T-helper 1 cell treated with Interleukin-12 subunit alpha and Interleukin-12 subunit beta and Interleukin-4 antibody, amounts not matched to agents 30 μg/mL and 1 μg/mL, for 36 hours (primary cell): ENCODE results near the gene SIK3.

ENCODE experiments used
- H3K27ac Mint-ChIP-seq: one replicate; pipeline ENCODE4 v1.8.0; 2021; ENCODE audit warnings: mild to moderate bottlenecking, mixed read lengths
- H3K27me3 Mint-ChIP-seq: one replicate; pipeline ENCODE4 v1.8.0; 2021; ENCODE audit warnings: low read depth, mixed read lengths
- H3K36me3 Mint-ChIP-seq: one replicate; pipeline ENCODE4 v1.8.0; 2021; ENCODE audit warnings: low read depth, mixed read lengths
- H3K4me1 Mint-ChIP-seq: one replicate; pipeline ENCODE4 v1.8.0; 2021; ENCODE audit warnings: low read depth, mixed read lengths
- H3K4me3 Mint-ChIP-seq: one replicate; pipeline ENCODE4 v1.8.0; 2021; ENCODE audit warnings: mild to moderate bottlenecking, moderate library complexity, mixed read lengths
- H3K9me3 Mint-ChIP-seq: one replicate; pipeline ENCODE4 v1.8.0; 2021; ENCODE audit warnings: mixed read lengths

The SIK3 gene

DNA sequence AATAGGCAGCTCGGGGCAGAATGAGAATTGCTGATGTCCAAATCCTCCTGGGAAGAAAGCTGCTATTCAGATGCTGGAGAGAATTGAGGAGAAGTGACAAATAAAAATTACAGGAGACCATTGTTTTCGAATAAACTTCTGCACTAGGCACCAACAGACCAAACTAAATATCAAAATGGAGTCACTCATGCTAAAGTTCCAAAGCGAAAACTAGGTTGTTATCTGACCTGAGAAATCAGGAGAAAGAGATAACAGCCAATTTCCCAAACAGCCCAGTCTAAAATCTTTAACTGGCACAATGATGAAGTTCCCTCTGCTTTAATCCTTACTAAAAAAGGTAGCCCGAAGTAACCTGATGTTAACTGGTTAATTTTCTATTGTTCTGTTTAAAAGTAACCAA is 148.0 kb downstream of the SIK3 start:
- Mint-ChIP-seq H3K27ac (no peak overlapping the region), H3K27me3 (no peaks in the 10 kb centered on the region), H3K36me3 (peaks cover 28% of the 10 kb centered on the region), H3K4me3 (no peak overlapping the region), H3K9me3 (no peaks in the 10 kb centered on the region), H3K4me1 (peaks cover 17% of the 10 kb centered on the region)

DNA sequence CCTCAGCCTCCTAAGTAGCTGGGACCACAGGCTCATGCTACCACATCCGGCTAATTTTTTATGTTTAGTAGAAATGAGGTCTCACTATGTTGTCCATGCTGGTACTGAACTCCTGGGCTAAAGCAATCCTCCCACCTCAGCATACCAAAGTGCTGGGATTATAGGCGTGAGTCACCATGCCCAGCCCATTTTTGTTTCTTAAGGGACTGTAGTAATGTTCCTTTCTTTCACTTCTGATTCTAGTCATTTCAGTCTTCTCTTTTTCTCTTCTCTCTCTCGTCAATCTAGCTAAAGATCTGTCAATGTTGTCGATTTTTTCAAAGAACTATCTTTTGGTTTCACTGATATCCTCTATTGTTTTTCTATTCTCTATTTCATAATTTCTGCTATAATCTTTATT is 149.8 kb downstream of the SIK3 start:
- Mint-ChIP-seq H3K4me3 (peak overlapping the region; percentile 0), H3K4me1 (peaks cover 17% of the 10 kb centered on the region), H3K36me3 (peaks cover 24% of the 10 kb centered on the region), H3K9me3 (no peaks in the 10 kb centered on the region), H3K27ac (no peak overlapping the region), H3K27me3 (no peaks in the 10 kb centered on the region)

DNA sequence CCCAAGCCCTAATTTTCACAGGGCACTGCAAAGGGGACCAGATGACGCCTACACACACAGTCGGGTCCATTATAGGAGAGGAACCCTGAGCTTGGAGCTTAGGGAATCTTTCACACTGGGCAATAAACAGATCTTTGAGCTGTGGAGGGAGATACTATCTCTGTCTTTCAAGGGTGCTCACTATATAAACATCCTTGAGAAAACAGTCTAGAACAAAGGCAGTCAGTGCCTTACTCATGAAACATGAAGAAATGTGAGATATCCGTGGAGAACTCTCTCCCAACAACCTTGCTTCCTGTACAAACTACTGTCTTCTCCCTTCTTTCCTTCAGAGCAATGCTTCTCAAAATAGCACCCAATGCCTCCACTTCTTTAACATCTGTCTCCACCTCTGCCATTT is 151.8 kb downstream of the SIK3 start:
- Mint-ChIP-seq H3K9me3 (no peaks in the 10 kb centered on the region), H3K27ac (no peak overlapping the region), H3K4me1 (peaks cover 17% of the 10 kb centered on the region), H3K36me3 (peaks cover 30% of the 10 kb centered on the region), H3K27me3 (no peaks in the 10 kb centered on the region), H3K4me3 (no peak overlapping the region)

DNA sequence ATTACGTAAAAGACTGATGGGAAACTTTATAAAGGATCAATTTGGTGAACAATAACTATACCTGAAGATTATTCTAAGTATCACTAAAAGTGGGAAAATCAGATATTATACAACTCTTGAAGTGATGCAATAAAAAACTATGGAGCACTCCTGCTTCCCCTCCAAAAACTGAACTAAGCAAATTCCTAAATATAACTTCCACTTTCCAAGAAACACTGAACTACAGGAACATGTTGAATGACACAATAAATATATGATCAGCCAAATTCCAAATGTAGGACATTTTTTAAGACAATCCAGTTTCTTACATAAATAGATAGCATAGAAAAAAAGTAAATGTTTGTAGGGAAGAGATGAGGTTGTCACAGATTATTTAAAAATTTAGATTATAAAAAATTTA is 158.7 kb downstream of the SIK3 start:
- peaks cover 16% of the 10 kb centered on the region for H3K36me3 Mint-ChIP-seq
- H3K9me3 Mint-ChIP-seq = no peaks in the 10 kb centered on the region
- H3K4me3 Mint-ChIP-seq = no peak overlapping the region
- H3K27ac Mint-ChIP-seq = no peak overlapping the region
- H3K4me1 Mint-ChIP-seq = no peaks in the 10 kb centered on the region
- no peaks in the 10 kb centered on the region for H3K27me3 Mint-ChIP-seq

DNA sequence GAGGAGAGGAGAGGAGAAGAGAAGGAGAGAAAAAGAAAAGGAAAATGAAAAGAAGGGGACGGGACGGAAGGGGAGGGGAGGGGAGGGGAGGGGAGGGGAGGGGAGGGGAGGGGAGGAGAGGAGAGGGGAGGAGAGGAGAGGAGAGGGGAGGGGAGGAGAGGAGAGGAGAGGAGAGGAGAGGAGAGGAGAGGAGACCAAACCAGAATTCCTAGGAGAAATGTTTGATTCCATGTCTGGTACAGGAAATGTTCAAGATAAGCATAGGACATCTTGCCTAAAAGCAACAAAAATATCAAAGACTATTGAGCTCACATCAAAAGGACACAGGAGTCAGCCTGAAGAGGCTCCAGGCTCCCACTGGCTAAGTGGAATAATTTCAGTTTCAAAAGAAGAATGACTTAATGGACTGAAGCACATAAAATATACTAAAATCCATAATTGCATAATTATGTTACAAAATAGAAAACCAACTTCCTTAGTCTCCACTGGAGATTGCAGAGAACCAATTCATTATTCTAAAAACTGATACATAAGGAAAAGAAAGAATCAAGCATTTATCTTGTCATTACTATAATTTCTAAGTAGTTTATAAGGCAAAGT is 159.7 kb downstream of the SIK3 start:
- peaks cover 9% of the 10 kb centered on the region for H3K9me3 Mint-ChIP-seq
- no peaks in the 10 kb centered on the region for H3K4me1 Mint-ChIP-seq
- H3K27me3 Mint-ChIP-seq = no peaks in the 10 kb centered on the region
- H3K4me3 Mint-ChIP-seq = no peak overlapping the region
- H3K36me3 Mint-ChIP-seq = peaks cover 24% of the 10 kb centered on the region
- H3K27ac Mint-ChIP-seq = no peak overlapping the region

DNA sequence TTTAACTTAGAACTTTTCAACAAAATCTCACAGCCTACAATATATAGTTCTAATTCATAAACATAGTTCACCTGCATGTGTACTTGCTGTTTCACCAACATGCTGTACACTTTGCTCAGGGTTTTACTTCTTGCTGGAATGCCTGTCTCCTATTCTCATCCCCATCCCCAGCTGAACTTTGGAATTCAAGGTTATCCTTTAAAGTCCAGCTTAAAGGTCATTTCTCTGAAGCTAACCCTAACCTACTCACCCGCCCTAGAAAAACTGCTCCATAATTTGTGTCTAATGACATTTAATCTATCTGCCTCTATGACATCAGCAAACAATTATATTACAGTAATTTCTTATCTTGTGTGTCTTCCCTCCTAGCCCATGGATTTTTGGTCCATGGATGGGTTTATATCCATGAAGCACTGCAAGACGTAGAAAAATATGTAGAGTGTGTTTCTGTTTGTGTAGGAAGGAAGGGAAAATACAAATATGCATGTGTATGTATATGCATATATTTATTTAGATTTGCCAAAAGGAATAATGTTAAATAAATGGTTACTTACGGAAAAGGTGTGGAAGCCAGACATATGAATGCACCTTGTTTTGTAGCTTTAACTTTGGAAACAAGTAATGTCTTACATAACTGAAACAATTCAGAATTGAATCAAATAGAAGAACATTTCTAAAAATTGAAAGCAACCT is 161.3 kb downstream of the SIK3 start:
- Mint-ChIP-seq H3K27me3 (no peaks in the 10 kb centered on the region), H3K9me3 (peaks cover 12% of the 10 kb centered on the region), H3K4me1 (peaks cover 5% of the 10 kb centered on the region), H3K27ac (no peak overlapping the region), H3K36me3 (peaks cover 20% of the 10 kb centered on the region), H3K4me3 (no peak overlapping the region)

DNA sequence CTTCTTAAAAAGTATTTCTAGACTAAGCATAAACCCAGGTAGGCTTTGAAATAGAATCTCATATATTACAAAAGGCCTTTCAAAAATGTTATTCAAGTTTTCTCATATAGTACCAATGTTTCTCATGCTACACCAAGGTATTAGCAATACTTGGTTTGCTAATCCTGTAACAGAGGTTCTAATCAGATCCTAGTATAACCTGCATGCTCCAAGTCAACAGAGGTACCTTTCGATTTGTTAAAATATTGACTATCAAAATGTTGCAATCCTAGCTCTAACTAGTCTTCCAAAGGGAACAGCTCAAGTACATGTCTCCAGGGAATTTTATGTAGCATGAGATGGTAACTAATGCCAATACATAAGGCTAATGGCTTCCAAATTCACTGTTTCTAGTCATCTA is 162.7 kb downstream of the SIK3 start:
- Mint-ChIP-seq H3K36me3 (peaks cover 21% of the 10 kb centered on the region), H3K4me1 (peaks cover 18% of the 10 kb centered on the region), H3K4me3 (no peak overlapping the region), H3K27ac (no peak overlapping the region), H3K9me3 (peaks cover 12% of the 10 kb centered on the region), H3K27me3 (no peaks in the 10 kb centered on the region)

DNA sequence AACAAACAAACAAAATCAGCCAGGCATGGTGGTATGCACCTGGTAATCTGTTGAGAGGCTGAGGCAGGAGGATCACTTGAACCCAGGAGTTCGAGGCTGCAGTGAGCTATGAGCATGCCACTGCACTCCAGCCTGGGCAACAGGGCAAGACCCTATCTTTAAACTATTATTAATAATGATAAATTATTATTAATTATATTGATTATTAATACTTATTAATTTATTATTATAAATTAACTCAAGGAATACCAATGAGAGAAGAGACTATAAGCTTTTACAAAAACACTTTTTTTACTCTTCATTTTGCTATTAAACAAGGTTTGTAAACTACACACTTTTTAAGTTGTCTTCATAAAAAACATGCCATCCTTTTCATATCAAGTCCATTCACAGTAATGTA is 163.1 kb downstream of the SIK3 start:
- H3K4me1 Mint-ChIP-seq = peaks cover 23% of the 10 kb centered on the region
- H3K4me3 Mint-ChIP-seq = no peak overlapping the region
- peaks cover 12% of the 10 kb centered on the region for H3K9me3 Mint-ChIP-seq
- no peaks in the 10 kb centered on the region for H3K27me3 Mint-ChIP-seq
- H3K36me3 Mint-ChIP-seq = peaks cover 21% of the 10 kb centered on the region
- no peak overlapping the region for H3K27ac Mint-ChIP-seq

DNA sequence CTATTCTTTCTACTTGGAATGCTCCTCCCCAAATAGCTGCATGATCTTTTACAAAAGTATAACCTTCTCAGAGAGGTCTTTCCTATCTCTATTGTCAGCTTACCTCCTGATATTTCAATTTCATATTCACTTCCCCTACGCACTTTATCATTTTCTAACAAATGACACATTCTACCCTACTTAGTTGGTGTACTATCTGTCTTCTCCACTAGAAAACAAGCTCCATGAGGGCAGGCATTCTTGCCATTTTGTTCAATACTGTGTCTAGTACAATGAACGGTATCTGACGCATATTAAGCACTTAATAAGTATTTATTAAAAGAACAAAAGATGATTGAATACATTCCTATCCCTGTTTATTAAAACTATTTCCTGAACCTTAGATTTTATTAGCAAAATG is 164.3 kb downstream of the SIK3 start:
- Mint-ChIP-seq H3K9me3 (peaks cover 12% of the 10 kb centered on the region), H3K4me1 (peaks cover 33% of the 10 kb centered on the region), H3K4me3 (no peak overlapping the region), H3K27me3 (no peaks in the 10 kb centered on the region), H3K36me3 (peaks cover 21% of the 10 kb centered on the region), H3K27ac (peak overlapping the region; percentile 38)

DNA sequence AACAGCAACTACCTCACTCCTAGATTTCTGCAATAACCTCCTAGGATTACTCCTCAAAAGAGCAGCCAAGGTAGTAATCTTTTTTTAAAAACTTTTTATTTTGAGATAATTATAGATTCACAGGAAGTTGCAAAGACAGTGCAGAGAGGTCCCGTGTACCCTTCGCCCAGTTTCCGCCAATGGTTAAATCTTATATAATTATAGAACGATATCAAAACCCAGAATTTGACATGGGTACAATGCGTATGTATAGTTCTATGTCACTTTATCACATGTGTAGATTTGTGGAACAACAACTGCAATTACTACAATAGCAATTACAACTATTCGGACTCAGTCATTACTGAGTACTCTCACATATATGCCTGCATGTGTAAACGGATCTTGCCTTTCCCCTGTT is 166.0 kb downstream of the SIK3 start:
- Mint-ChIP-seq H3K9me3 (peaks cover 12% of the 10 kb centered on the region), H3K27ac (peak overlapping the region; percentile 92), H3K36me3 (peaks cover 22% of the 10 kb centered on the region), H3K4me1 (peaks cover 50% of the 10 kb centered on the region), H3K4me3 (peak overlapping the region; percentile 66), H3K27me3 (no peaks in the 10 kb centered on the region)

DNA sequence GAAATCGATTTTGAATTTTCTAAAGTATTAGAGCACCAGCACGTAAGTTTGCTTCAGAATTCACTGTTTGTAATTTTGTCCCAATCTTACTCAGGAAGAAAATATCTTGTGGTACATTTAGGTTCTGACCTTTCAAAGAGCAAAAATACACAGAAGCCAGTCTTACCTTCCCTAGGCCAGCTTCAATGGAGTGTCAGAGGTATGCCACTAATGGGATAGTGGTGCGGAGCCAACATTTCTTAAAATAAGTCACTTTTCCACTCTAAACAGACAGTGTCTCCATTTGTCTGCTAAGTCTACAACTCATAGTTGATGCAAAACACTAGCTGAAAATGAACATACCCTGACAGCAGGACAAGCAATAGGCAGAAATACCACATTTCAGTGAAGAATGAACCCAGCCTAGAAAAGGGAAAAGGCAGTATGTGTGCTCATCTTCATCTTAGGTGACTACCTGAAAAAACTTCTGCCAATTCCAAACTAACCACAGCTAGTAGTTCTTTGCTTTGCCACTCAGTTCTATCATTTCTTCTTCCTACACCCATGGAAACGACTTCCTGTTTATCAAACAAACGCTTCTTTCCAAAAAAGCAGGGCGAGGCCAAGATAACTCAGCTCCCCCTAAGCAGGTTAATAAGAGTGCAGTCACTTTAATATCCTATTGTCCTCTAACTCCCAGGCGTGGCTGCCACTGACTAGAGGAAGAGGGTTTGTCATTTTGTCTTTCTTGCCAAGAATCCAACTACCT is 166.8 kb downstream of the SIK3 start:
- H3K4me1 Mint-ChIP-seq = peaks cover 54% of the 10 kb centered on the region
- H3K4me3 Mint-ChIP-seq = peak overlapping the region; percentile 66
- H3K36me3 Mint-ChIP-seq = peaks cover 16% of the 10 kb centered on the region
- peaks cover 12% of the 10 kb centered on the region for H3K9me3 Mint-ChIP-seq
- H3K27ac Mint-ChIP-seq = peak overlapping the region; percentile 92
- H3K27me3 Mint-ChIP-seq = no peaks in the 10 kb centered on the region

DNA sequence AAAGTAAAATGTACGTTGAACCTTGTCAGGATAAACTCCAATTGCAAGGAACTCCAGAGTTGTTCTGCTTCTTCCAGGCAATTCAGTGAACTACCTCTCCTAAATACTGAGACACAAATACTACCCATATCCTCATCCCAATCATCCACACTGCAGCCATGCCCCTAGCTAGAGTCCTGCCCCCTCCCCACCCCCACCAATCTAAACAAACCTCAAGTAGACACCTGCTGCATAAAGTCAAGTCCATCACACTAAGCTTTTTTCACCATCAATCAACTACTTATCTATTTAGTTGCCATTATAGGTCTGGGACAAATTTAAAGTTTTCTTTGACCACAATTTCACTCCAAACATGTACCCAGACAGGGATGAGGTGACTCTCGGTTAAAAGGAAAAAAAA is 167.6 kb downstream of the SIK3 start:
- peak overlapping the region; percentile 66 for H3K4me3 Mint-ChIP-seq
- peak overlapping the region; percentile 92 for H3K27ac Mint-ChIP-seq
- peaks cover 21% of the 10 kb centered on the region for H3K36me3 Mint-ChIP-seq

DNA sequence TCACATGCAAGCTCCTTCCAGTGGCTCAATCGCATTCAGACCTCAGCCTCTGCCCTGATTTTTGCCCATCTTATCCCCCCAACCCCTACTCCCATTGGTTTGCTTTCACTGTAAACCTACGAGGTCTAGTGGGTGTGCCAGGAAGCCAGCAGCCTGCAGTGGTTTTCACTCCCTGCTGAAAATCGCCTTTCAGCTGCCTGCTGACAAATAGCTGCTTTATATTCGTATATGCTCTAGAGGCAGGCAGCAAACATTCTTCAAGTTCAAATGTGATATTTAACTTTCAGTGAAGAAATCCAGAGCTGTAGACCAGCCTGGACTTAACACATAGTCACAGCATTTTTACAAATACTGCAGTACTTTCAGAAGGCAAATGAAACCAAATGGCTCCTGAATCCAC is 168.1 kb downstream of the SIK3 start:
- H3K4me1 Mint-ChIP-seq = peaks cover 61% of the 10 kb centered on the region
- H3K27me3 Mint-ChIP-seq = no peaks in the 10 kb centered on the region
- peak overlapping the region; percentile 66 for H3K4me3 Mint-ChIP-seq
- H3K36me3 Mint-ChIP-seq = peaks cover 21% of the 10 kb centered on the region
- H3K9me3 Mint-ChIP-seq = peaks cover 12% of the 10 kb centered on the region
- H3K27ac Mint-ChIP-seq = peak overlapping the region; percentile 92

More for the DNA sequence above, 167.6 kb downstream of the SIK3 start:
- peaks cover 12% of the 10 kb centered on the region for H3K9me3 Mint-ChIP-seq
- H3K27me3 Mint-ChIP-seq = no peaks in the 10 kb centered on the region
- peaks cover 60% of the 10 kb centered on the region for H3K4me1 Mint-ChIP-seq

DNA sequence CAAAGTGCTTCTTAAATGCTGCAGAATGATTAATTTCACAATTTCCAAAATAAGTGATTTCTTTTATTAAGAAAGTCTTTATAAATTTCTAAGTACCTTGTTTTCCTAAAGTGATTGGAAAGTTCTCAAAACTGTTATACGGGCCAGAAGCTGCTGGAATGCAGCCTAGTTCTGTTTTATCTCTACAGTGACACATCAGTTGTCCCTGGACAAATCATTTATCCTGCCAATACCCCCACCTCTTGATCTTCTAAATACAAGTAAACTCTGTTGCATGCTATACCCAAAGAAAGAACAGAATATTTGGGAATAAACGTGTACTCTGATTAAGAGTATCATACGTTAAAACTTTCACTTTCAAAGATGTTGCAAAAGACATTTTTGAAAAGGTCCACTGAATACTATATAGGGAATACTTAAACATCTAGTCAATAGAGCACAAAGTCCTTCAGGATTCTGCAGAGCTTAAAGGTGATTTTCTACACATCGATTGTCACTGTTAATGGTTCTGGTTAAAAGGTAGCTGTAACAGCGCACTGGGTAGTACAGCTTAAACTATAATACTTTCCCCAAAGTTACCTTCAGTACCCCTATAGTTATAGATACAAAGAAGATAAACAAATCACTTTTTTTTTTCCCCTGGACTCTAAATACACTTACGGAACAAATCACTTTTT is 168.7 kb downstream of the SIK3 start:
- Mint-ChIP-seq H3K36me3 (peaks cover 26% of the 10 kb centered on the region), H3K27me3 (no peaks in the 10 kb centered on the region), H3K4me3 (peak overlapping the region; percentile 66), H3K4me1 (peaks cover 66% of the 10 kb centered on the region), H3K9me3 (peaks cover 12% of the 10 kb centered on the region), H3K27ac (peak overlapping the region; percentile 92)
